Activated CD4-positive, alpha-beta T cell treated with anti-CD3 and anti-CD28 coated beads, Interleukin-2, amount 10 ng/mL, durations not matched to agents 24 days and 14 days (primary cell): ENCODE results near the gene TGIF2. TPM values are rescaled to one million over a fixed set of nuclear protein-coding genes. Genes with fewer than 3 reads are reported as not detected.
A peak's percentile ranks its signal among the peaks of the same experiment; 100 is the strongest.
"Not testable (repeated sequence)": the region's sequence is repeated elsewhere in the genome, so short reads cannot be mapped to it uniquely, and the experiment has no call there.

ENCODE experiments used
- DNase-seq: peaks from one replicate; pipeline ENCODE4 v3.0.0; 2022
- H3K27ac Mint-ChIP-seq: one replicate; pipeline ENCODE4 v1.8.0; 2022; ENCODE audit warnings: mild to moderate bottlenecking, mixed read lengths
- H3K27me3 Mint-ChIP-seq: one replicate; pipeline ENCODE4 v1.8.0; 2022; ENCODE audit warnings: mixed read lengths
- H3K36me3 Mint-ChIP-seq: one replicate; pipeline ENCODE4 v1.8.0; 2022; ENCODE audit warnings: low read depth, mild to moderate bottlenecking, mixed read lengths
- H3K4me1 Mint-ChIP-seq: one replicate; pipeline ENCODE4 v1.8.0; 2021; ENCODE audit warnings: mixed read lengths
- H3K4me3 Mint-ChIP-seq: one replicate; pipeline ENCODE4 v1.8.0; 2022; ENCODE audit warnings: mild to moderate bottlenecking, moderate library complexity, mixed read lengths
- H3K9me3 Mint-ChIP-seq: one replicate; pipeline ENCODE4 v1.8.0; 2021; ENCODE audit warnings: mixed read lengths
- intact Hi-C: fragments of 100-400 bp; cut with micrococcal nuclease; formaldehyde crosslinking; loops from one replicate; pipeline ENCODE4 v1.15.1; 2023
- total RNA-seq: library from RNA; stranded (reverse); gene quantifications from 2 replicates; pipeline ENCODE4 v1.2.3, GENCODE V29; 2022

Gene TGIF2
- total RNA-seq, 1 donor from 2014 or later: 55.2 TPM

GRCh38 chr20:36628076-36628475 is 54.7 kb downstream of the TGIF2 start:
- peaks cover 40% of the 10 kb centered on the region for H3K4me1 Mint-ChIP-seq
- DNase-seq: no peak
- no peak overlapping the region for H3K4me3 Mint-ChIP-seq
- intact Hi-C loops: no loop called here
- peak overlapping the region; percentile 67 for H3K27ac Mint-ChIP-seq
- no peaks in the 10 kb centered on the region for H3K9me3 Mint-ChIP-seq
- H3K27me3 Mint-ChIP-seq: no peaks in the 10 kb centered on the region
- H3K36me3 Mint-ChIP-seq: peaks cover 77% of the 10 kb centered on the region

- peak overlapping the region; percentile 89 for H3K27ac Mint-ChIP-seq
Observed at GRCh38 chr20:36629719-36630681, 56.6 kb downstream of the TGIF2 start.

DNA sequence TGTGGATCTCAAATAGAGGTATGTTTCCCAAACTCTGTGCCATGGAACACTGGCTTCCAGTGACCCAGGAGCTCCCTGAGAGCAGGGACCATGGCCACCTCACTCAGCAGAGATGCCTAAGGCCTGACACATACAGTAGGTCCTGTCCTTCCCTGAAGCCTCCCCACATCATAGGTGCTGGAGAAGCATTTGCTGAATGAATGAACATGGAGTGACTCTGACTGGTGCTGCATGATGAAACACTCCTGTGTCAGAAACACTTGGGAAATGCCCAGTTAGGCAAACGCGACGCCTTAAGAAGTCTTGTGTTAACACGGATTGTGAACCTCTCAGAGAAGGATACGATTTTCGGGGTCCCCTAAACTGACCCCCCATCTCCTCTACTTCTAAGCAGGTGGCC is 58.2 kb downstream of the TGIF2 start:
- DNase-seq: no peak
- no peaks in the 10 kb centered on the region for H3K27me3 Mint-ChIP-seq
- H3K9me3 Mint-ChIP-seq: no peaks in the 10 kb centered on the region
- no peak overlapping the region for H3K4me3 Mint-ChIP-seq
- intact Hi-C loops: no loop called here
- peak overlapping the region; percentile 65 for H3K27ac Mint-ChIP-seq
- peaks cover 35% of the 10 kb centered on the region for H3K4me1 Mint-ChIP-seq
- H3K36me3 Mint-ChIP-seq: peaks cover 59% of the 10 kb centered on the region

More at GRCh38 chr20:36629719-36630681, 56.6 kb downstream of the TGIF2 start:
- intact Hi-C loops: no loop called here
- no peaks in the 10 kb centered on the region for H3K27me3 Mint-ChIP-seq
- H3K4me3 Mint-ChIP-seq: peak overlapping the region; percentile 76
- H3K9me3 Mint-ChIP-seq: no peaks in the 10 kb centered on the region
- peaks cover 33% of the 10 kb centered on the region for H3K4me1 Mint-ChIP-seq
- peak; percentile 84 for DNase-seq
- H3K36me3 Mint-ChIP-seq: peaks cover 65% of the 10 kb centered on the region

DNA sequence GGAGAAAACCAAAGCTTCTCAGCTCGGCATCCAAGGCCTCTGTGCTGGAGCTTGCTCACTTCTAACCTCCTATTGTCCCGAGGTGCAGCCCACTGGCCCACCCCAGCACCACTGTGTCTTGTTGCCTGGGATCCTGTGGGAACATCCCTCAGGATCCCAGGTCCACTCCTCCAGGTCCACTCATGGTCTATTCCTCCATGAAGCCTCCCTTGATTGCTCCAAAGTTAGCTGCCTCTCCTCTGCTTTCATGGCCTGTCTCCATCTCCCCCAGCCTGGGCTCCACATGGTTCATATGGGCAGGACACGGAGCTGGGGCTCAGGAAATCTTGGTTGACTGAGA is 58.7 kb downstream of the TGIF2 start:
- intact Hi-C loops: no loop called here
- H3K27me3 Mint-ChIP-seq: no peaks in the 10 kb centered on the region
- no peaks in the 10 kb centered on the region for H3K9me3 Mint-ChIP-seq
- H3K36me3 Mint-ChIP-seq: peaks cover 57% of the 10 kb centered on the region
- H3K4me3 Mint-ChIP-seq: no peak overlapping the region
- H3K27ac Mint-ChIP-seq: peak overlapping the region; percentile 65
- H3K4me1 Mint-ChIP-seq: peaks cover 33% of the 10 kb centered on the region
- DNase-seq: no peak

GRCh38 chr20:36632487-36633284 is 59.3 kb downstream of the TGIF2 start:
- Mint-ChIP-seq H3K36me3 (peaks cover 54% of the 10 kb centered on the region), H3K27ac (peak overlapping the region; percentile 65), H3K4me1 (peaks cover 31% of the 10 kb centered on the region), H3K9me3 (no peaks in the 10 kb centered on the region), H3K27me3 (no peaks in the 10 kb centered on the region), H3K4me3 (no peak overlapping the region)
- DNase-seq: no peak
- intact Hi-C loops: no loop called here

DNA sequence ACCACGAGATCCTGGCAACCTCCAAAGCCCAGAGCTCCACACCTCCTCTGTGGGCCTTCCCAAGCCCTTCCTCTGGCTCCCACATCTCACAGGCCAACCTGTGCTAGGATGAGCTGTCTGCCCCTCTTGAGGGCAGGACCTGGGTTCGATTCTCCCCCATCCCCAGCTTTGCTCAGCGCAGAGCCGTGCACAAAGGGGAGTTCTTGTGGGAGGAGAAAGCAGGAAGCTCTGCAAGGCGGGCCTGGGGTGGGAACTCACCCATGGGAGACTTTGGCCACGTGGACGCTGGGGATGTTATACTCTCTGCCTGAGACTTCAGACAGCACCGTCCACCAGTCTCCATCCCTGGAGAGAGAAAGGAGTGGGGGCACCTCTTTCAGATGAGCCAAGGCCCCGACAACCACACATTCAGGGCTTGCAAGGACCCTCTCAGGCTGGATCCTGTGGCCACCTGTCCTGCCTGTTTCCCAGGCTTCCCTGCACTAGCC is 59.9 kb downstream of the TGIF2 start:
- Mint-ChIP-seq H3K4me1 (peaks cover 30% of the 10 kb centered on the region), H3K36me3 (peaks cover 53% of the 10 kb centered on the region), H3K27ac (peak overlapping the region; percentile 29), H3K9me3 (no peaks in the 10 kb centered on the region), H3K4me3 (no peak overlapping the region), H3K27me3 (no peaks in the 10 kb centered on the region)
- intact Hi-C loops: no loop called here
- DNase-seq: no peak

DNA sequence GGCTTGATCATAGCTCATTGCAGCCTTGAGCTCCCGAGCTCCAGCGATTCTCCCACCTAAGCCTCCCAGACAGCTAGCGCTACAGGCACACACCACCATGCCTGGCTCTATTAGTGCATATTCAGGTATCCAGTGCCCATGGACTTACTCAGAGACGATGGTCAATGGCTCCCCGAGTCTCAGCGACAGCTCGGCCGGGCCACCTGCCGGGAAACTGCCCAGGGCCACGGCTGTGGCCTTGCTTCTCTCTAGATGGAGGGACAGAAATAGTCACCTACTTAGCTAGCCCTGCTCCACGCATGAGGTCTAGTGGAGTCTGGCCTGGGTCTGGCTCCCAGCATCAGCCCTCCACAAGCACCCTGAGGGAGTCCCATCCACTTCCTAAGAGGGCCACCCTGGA is 60.9 kb downstream of the TGIF2 start:
- H3K9me3 Mint-ChIP-seq: no peaks in the 10 kb centered on the region
- no peak overlapping the region for H3K4me3 Mint-ChIP-seq
- intact Hi-C loops: no loop called here
- H3K36me3 Mint-ChIP-seq: peaks cover 59% of the 10 kb centered on the region
- H3K27ac Mint-ChIP-seq: peak overlapping the region; percentile 60
- H3K27me3 Mint-ChIP-seq: no peaks in the 10 kb centered on the region
- H3K4me1 Mint-ChIP-seq: peaks cover 27% of the 10 kb centered on the region
- DNase-seq: no peak

DNA sequence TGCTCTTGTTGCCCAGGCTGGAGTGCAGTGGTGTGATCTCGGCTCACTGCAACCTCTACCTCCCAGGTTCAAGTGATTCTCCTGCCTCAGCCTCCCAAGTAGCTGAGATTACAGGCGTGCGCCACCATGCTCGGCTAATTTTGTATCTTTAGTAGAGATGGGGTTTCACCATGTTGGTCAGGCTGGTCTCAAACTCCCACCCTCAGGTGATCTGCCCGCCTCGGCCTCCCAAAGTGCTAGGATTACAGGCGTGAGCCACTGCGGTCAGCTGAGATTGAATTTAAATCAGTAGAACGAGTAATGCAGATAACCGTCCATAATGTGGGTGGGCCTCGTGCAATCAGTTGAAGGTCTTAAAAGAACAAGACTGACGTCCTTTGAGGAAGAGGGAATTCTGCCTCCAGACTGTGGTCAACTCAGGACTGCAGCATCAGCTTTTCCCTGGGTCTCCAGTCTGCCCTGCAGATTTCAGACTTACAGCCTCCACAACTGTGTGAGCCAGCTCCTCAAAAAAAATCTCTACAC is 65.5 kb downstream of the TGIF2 start:
- H3K4me3 Mint-ChIP-seq, H3K27me3 Mint-ChIP-seq, H3K9me3 Mint-ChIP-seq, intact Hi-C loops, H3K27ac Mint-ChIP-seq, DNase-seq: not testable (repeated sequence)
- peaks cover 28% of the 10 kb centered on the region for H3K4me1 Mint-ChIP-seq
- H3K36me3 Mint-ChIP-seq: peaks cover 56% of the 10 kb centered on the region

DNA sequence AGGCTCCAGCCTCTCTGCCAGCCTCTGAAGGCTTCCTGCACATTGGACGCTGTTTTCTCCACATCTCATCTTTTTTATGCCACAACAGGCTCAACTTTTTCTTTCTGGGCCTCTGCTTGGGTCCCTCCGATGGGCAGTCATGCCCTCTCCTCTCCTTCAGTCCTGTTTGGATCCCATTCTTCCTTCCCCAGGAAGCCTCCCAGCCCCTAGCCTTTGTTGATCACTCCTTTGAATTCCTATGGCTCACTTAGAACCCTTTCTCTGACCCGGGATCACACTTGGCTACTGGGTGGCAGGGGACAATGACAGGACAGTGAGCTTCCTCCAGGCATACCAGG is 68.1 kb downstream of the TGIF2 start:
- Mint-ChIP-seq H3K27me3 (no peaks in the 10 kb centered on the region), H3K27ac (peak overlapping the region; percentile 71), H3K9me3 (no peaks in the 10 kb centered on the region), H3K36me3 (peaks cover 54% of the 10 kb centered on the region), H3K4me3 (no peak overlapping the region), H3K4me1 (peaks cover 43% of the 10 kb centered on the region)
- DNase-seq: no peak
- intact Hi-C loops: loop anchor here (10.0 kb wide), 1 partner anchor 83 kb away; no protein-coding TSS in a partner anchor

GRCh38 chr20:36642136-36642535 is 68.7 kb downstream of the TGIF2 start:
- intact Hi-C loops: loop anchor here (10.0 kb wide), 1 partner anchor 83 kb away; no protein-coding TSS in a partner anchor
- peaks cover 47% of the 10 kb centered on the region for H3K4me1 Mint-ChIP-seq
- peak overlapping the region; percentile 68 for H3K4me3 Mint-ChIP-seq
- no peak for DNase-seq
- H3K9me3 Mint-ChIP-seq: no peaks in the 10 kb centered on the region
- H3K27ac Mint-ChIP-seq: peak overlapping the region; percentile 98
- peaks cover 52% of the 10 kb centered on the region for H3K36me3 Mint-ChIP-seq
- no peaks in the 10 kb centered on the region for H3K27me3 Mint-ChIP-seq

Other genes starting within 250 kb of the TGIF2 start
- 0.14 and 0.33 TPM in 2 replicates for gene MYL9, start 32.1 kb upstream of the TGIF2 start, total RNA-seq
- gene RAB5IF, start 32.2 kb downstream of the TGIF2 start, total RNA-seq: 114 and 122 TPM in 2 replicates
- gene SLA2, start 72.6 kb downstream of the TGIF2 start, total RNA-seq: 59.0 and 59.6 TPM in 2 replicates
- 24.7 and 25.3 TPM in 2 replicates for gene NDRG3, start 172.5 kb downstream of the TGIF2 start, total RNA-seq
- 23.8 and 24.5 TPM in 2 replicates for gene DSN1, start 200.2 kb downstream of the TGIF2 start, total RNA-seq